CD4-positive, alpha-beta T cell (primary cell): ENCODE results near the gene DPYSL4. TPM values are rescaled to one million over a fixed set of nuclear protein-coding genes. Genes with fewer than 3 reads are reported as not detected.

Experiments
- ATAC-seq: fragments of 200-7000 bp; cut with Tn5 transposase; one replicate; pipeline ENCODE4 v1.10.0; 2022; ENCODE audit warnings: mild to moderate bottlenecking; ENCODE audit not compliant: poor library complexity
- CTCF ChIA-PET: fragments of 350-600 bp; sonication (Branson Sonifier 250); formaldehyde crosslinking; loops from one replicate; lab custom pipeline; 2021; ENCODE audit warnings: antibody characterized with exemption, inconsistent platforms; lab: Charles Lee
- POLR2A ChIA-PET: fragments of 350-600 bp; sonication (Branson Sonifier 250); formaldehyde crosslinking; loops from one replicate; lab custom pipeline; 2021; ENCODE audit warnings: antibody characterized with exemption, inconsistent platforms; lab: Charles Lee
- DNase-seq, 14 experiments: peaks; one replicate each; pipeline ENCODE4 v3.0.0-alpha.2; 2013 to 2020; ENCODE audit warnings: mixed read lengths in 2 of 14
- H3K27ac ChIP-seq, 2 donors: one replicate each; pipeline versions ENCODE4 v1.5.1 to v1.7.0; 2013; ENCODE audit warnings: low read length in 2 of 2, low read depth in 1 of 2, mild to moderate bottlenecking in 1 of 2
- H3K27me3 ChIP-seq, 2 experiments: 1 replicate in 1 of 2; 2 replicates in 1 of 2; pipeline versions ENCODE4 v1.6.1 to v1.7.0; 2013; ENCODE audit warnings: low read length in 2 of 2, control low read depth in 1 of 2, mild to moderate bottlenecking in 1 of 2, moderate library complexity in 1 of 2; ENCODE audit not compliant: insufficient read depth in 2 of 2, control insufficient read depth in 1 of 2
- H3K36me3 ChIP-seq: one replicate; pipeline ENCODE4 v1.6.1; 2013; ENCODE audit warnings: low read length, control low read depth; ENCODE audit not compliant: insufficient read depth
- H3K4me1 ChIP-seq: one replicate; pipeline ENCODE4 v1.6.1; 2013; ENCODE audit warnings: low read length, control low read depth; ENCODE audit not compliant: insufficient read depth
- H3K4me3 ChIP-seq: one replicate; pipeline ENCODE4 v1.5.1; 2013; ENCODE audit warnings: mild to moderate bottlenecking, low read length, moderate library complexity
- H3K9me3 ChIP-seq, 2 experiments: 1 replicate in 1 of 2; 2 replicates in 1 of 2; pipeline versions ENCODE4 v1.6.1 to v1.7.0; 2013; ENCODE audit warnings: low read length in 2 of 2, mild to moderate bottlenecking in 2 of 2, control low read depth in 1 of 2, moderate library complexity in 1 of 2; ENCODE audit not compliant: control insufficient read depth in 1 of 2, insufficient read depth in 1 of 2
- H3K27ac Mint-ChIP-seq: one replicate; pipeline ENCODE4 v1.8.0; 2020; ENCODE audit warnings: mixed read lengths
- H3K27me3 Mint-ChIP-seq: one replicate; pipeline ENCODE4 v1.8.0; 2021; ENCODE audit warnings: mixed read lengths
- H3K36me3 Mint-ChIP-seq: one replicate; pipeline ENCODE4 v1.8.0; 2021; ENCODE audit warnings: low read depth, mixed read lengths
- H3K4me1 Mint-ChIP-seq: one replicate; pipeline ENCODE4 v1.8.0; 2021; ENCODE audit warnings: low read depth, mixed read lengths
- H3K4me3 Mint-ChIP-seq: one replicate; pipeline ENCODE4 v1.8.0; 2020; ENCODE audit warnings: mild to moderate bottlenecking, mixed read lengths
- H3K9me3 Mint-ChIP-seq: one replicate; pipeline ENCODE4 v1.8.0; 2020; ENCODE audit warnings: mixed read lengths
- CTCF ChIP-seq: fragments of 200-600 bp; IDR thresholded peaks from one replicate; pipeline ENCODE4 v1.8.0; 2022; ENCODE audit warnings: antibody characterized with exemption, mild to moderate bottlenecking
- intact Hi-C, 2 experiments: fragments of 100-400 bp; cut with DNase I in 1 of 2; cut with micrococcal nuclease in 1 of 2; formaldehyde crosslinking; loops; one replicate each; pipeline versions ENCODE4 v1.15.1 to v1.9.0; 2023 to 2025; cut with DNase I, micrococcal nuclease
- total RNA-seq, 174 experiments: library from RNA in 2 of 174; stranded (reverse) in 2 of 174; gene quantifications; one replicate each; pipeline ENCODE4 v1.2.3 and lab custom pipeline; 2021 to 2026

The DPYSL4 gene
- total RNA-seq, 2 experiments from 2014 or later, result 0.64 to 0.96 TPM

GRCh38 chr10:132237871-132238270 lies 51.1 kb downstream of the DPYSL4 start:
- Histone ChIP-seq H3K27ac (no peak overlapping the region), H3K4me3 (no peak overlapping the region), H3K4me1 (peaks cover 5% of the 10 kb centered on the region), H3K27me3 (peaks cover 0 to 2% of the 10 kb centered on the region in 2 experiments), H3K36me3 (no peaks in the 10 kb centered on the region), H3K9me3 (no peaks in the 10 kb centered on the region)
- no peaks in the 10 kb centered on the region for H3K9me3 Mint-ChIP-seq
- ChIA-PET POLR2A (no interaction called here), CTCF (no interaction called here)
- intact Hi-C loops, result no loop called here
- H3K27ac Mint-ChIP-seq, result no peak overlapping the region
- no peak for TF ChIP-seq CTCF
- ATAC-seq, result no peak
- no peaks in the 10 kb centered on the region for H3K36me3 Mint-ChIP-seq
- H3K27me3 Mint-ChIP-seq, result no peaks in the 10 kb centered on the region
- no peak for DNase-seq
- H3K4me1 Mint-ChIP-seq, result peaks cover 2% of the 10 kb centered on the region
- H3K4me3 Mint-ChIP-seq, result no peak overlapping the region

- Mint-ChIP-seq H3K4me3 (no peak overlapping the region), H3K9me3 (no peaks in the 10 kb centered on the region), H3K27me3 (no peaks in the 10 kb centered on the region), H3K4me1 (no peaks in the 10 kb centered on the region), H3K27ac (no peak overlapping the region), H3K36me3 (no peaks in the 10 kb centered on the region)
- no peaks in the 10 kb centered on the region for H3K36me3 ChIP-seq
- ChIA-PET CTCF (no interaction called here), POLR2A (no interaction called here)
- TF ChIP-seq CTCF, result no peak
- H3K27ac ChIP-seq, result no peak overlapping the region
- no peaks in the 10 kb centered on the region for H3K4me1 ChIP-seq
- DNase-seq, result no peak
- no peak for ATAC-seq
- H3K27me3 ChIP-seq, result no peaks in the 10 kb centered on the region
- no peak overlapping the region for H3K4me3 ChIP-seq
- no peaks in the 10 kb centered on the region for H3K9me3 ChIP-seq
- intact Hi-C loops, result no loop called here
Measured at GRCh38 chr10:132238371-132239125, 51.8 kb downstream of the DPYSL4 start.

- intact Hi-C loops, result no loop called here
- H3K4me3 Mint-ChIP-seq, result no peak overlapping the region
- H3K9me3 Mint-ChIP-seq, result no peaks in the 10 kb centered on the region
- ChIA-PET POLR2A (no interaction called here), CTCF (no interaction called here)
- Histone ChIP-seq H3K36me3 (no peaks in the 10 kb centered on the region), H3K4me3 (no peak overlapping the region), H3K4me1 (no peaks in the 10 kb centered on the region), H3K9me3 (no peaks in the 10 kb centered on the region), H3K27me3 (no peaks in the 10 kb centered on the region), H3K27ac (no peak overlapping the region)
- no peaks in the 10 kb centered on the region for H3K27me3 Mint-ChIP-seq
- H3K4me1 Mint-ChIP-seq, result no peaks in the 10 kb centered on the region
- no peaks in the 10 kb centered on the region for H3K36me3 Mint-ChIP-seq
- H3K27ac Mint-ChIP-seq, result no peak overlapping the region
- no peak for TF ChIP-seq CTCF
- ATAC-seq, result no peak
- no peak for DNase-seq
Measured at GRCh38 chr10:132239126-132240031, 52.6 kb downstream of the DPYSL4 start.
